ENCODE data around the gene CSMD2.
"Not testable (repeated sequence)": the region's sequence is repeated elsewhere in the genome, so short reads cannot be mapped to it uniquely, and the experiment has no call there.

CSMD2 gene

DNA sequence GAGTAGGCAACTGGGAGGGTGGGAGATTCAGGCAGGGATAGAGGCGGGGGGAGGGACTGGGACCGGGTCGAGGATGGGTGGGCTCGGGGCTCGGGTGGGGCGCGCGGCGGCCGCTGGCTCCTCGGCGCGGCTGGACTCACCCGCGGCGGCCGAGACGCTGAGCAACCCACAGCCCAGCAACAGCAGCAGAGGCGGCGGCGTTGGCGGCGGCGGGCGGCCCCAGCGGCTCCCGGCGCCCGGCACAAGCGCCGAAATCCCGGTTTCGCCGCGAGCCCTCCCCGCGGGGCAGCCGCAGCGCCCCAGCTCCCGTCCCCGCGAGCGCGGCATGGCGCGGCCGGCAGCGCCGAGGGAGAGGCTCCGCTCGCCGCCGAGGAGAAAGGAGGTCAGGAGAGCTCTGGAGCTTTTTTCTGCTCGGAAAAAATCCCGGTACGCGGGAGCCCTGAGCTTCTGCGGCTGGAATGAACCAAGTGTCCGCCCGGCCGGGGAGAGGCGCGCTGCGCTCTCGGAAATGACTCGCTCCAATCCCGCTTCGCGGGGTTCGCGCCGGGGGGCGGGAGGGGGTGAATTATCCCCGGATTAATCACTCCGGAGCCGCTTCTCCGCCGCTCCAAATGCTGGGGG is at the start of gene CSMD2:
TSS of gene CSMD2 (minus strand) at position 460 of the 621 bp plus-strand sequence. CDS start at position 327, 133 bp downstream.
- Mint-ChIP-seq H3K4me3 (no peak within 1 kb of the TSS), H3K4me1 (peaks cover 12% of the 10 kb centered on the region), H3K27ac (no peak within 1 kb of the TSS), H3K36me3 (no peaks in the 10 kb centered on the region), H3K27me3 (peaks cover 90% of the 10 kb centered on the region), H3K9me3 (no peaks in the 10 kb centered on the region)
- CTCF ChIA-PET, result no interaction called here
- DNase-seq, result no peak

DNA sequence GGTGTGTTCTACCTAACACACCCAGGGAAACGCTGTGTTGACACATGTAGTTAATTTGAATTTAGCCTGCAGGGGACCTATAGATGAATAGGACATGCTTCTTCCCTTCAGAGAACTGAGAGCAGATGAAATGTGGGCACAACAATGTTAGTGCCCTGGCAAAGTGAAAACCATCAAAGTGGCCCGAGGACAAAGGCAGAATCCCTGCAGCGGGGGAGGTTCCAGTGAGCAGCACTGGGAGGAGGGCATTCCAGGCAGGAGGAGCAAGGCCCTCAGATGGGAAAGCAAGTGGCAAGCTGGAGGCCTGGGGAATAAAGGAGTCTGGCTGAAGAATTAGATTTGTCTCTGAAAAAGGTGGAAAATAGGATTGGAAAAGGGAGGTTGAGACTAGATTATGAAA is 48.9 kb upstream of the CSMD2 start:
- Mint-ChIP-seq H3K27ac (no peak overlapping the region), H3K9me3 (no peaks in the 10 kb centered on the region), H3K4me3 (no peak overlapping the region), H3K4me1 (no peaks in the 10 kb centered on the region), H3K36me3 (no peaks in the 10 kb centered on the region), H3K27me3 (no peaks in the 10 kb centered on the region)
- no peak for DNase-seq
- CTCF ChIA-PET, result no interaction called here

DNA sequence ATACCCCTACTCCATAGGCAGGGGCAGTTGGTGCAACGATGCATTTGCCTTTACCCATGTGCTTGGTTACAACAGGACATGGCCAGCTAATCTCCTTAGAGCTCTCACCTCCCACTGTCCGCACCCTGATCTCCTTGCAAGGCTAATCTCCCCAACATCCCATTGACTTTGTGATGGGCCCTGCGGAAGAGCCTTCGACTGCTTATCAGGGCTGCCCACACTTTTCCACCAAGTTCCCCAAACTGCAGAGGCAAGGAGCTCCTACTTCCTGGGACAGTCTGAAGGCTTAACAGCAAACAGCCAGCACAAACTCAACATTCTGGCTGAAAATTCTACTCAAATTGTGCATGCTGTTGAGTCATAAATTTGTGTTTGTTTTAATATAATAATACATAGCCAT is 47.6 kb upstream of the CSMD2 start:
- no peaks in the 10 kb centered on the region for H3K27me3 Mint-ChIP-seq
- no peak overlapping the region for H3K27ac Mint-ChIP-seq
- CTCF ChIA-PET, result no interaction called here
- no peaks in the 10 kb centered on the region for H3K36me3 Mint-ChIP-seq
- H3K4me1 Mint-ChIP-seq, result no peaks in the 10 kb centered on the region
- no peaks in the 10 kb centered on the region for H3K9me3 Mint-ChIP-seq
- no peak for DNase-seq
- H3K4me3 Mint-ChIP-seq, result no peak overlapping the region

DNA sequence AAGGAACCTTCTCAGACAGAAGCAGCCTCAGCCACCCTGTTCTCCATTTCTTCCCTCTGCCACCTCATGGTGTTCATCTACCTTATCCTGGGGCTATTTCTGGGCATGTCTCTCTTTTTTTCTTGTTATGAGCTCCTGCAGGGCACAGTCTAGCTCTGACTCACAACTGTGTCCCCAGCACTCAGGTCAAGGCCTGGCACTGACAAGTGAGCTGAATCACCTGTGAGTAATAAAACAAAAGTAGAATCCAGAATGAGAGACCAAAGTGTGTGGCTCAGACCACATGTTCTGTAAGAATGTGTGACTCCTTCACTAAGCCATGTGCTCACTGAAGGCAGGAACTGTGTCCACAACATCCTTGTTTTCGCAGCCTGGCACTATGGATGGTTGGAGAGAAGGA is 34.9 kb upstream of the CSMD2 start:
- Mint-ChIP-seq H3K9me3 (no peaks in the 10 kb centered on the region), H3K27me3 (no peaks in the 10 kb centered on the region), H3K27ac (no peak overlapping the region), H3K36me3 (no peaks in the 10 kb centered on the region), H3K4me3 (no peak overlapping the region), H3K4me1 (no peaks in the 10 kb centered on the region)
- CTCF ChIA-PET, result no interaction called here
- DNase-seq, result no peak

DNA sequence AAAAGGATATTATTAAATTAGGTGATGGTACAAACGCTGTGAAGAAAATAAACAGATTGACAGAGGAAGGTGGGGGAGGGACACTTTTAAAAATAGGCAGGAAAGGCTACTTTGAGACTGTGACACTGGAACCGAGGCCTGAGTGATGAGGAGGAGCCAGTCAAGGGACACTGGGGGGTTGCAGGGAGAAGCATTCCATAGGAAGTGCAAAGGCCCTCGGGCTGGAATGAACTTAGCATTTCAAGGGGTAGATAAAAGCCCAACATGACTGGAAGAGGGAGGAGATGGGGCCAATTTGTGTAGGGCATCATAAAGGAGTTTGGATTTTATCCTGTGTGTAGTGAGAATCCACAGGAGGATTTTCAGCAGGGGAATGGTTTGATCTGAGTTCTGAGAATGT is 27.6 kb upstream of the CSMD2 start:
- DNase-seq, result no peak
- no peaks in the 10 kb centered on the region for H3K36me3 Mint-ChIP-seq
- H3K27ac Mint-ChIP-seq, result no peak overlapping the region
- H3K4me1 Mint-ChIP-seq, result no peaks in the 10 kb centered on the region
- peaks cover 3% of the 10 kb centered on the region for H3K27me3 Mint-ChIP-seq
- CTCF ChIA-PET, result no interaction called here
- H3K9me3 Mint-ChIP-seq, result peaks cover 12% of the 10 kb centered on the region
- no peak overlapping the region for H3K4me3 Mint-ChIP-seq

DNA sequence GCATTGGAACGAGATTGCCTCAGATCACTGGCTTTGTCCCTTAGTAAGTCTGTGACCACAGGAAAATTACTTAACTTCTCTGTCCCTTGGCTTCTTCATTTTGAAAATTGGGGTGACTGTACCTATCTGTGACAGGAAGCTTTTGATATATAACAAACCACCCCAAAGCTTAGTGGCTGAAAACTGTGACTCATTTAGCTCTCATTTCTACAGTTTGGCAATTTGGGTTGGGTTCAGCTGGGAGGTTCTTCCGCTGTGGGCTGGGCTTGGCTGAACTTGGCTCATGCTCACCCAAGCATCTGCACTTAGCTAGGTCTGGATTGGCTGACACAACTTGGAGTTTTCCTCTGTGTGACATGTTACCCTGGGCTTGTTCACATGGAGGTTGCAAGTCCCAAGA is 25.7 kb upstream of the CSMD2 start:
- no peaks in the 10 kb centered on the region for H3K36me3 Mint-ChIP-seq
- H3K27ac Mint-ChIP-seq, result no peak overlapping the region
- no peaks in the 10 kb centered on the region for H3K4me1 Mint-ChIP-seq
- DNase-seq, result no peak
- CTCF ChIA-PET, result no interaction called here
- peaks cover 4% of the 10 kb centered on the region for H3K27me3 Mint-ChIP-seq
- H3K4me3 Mint-ChIP-seq, result no peak overlapping the region
- peaks cover 12% of the 10 kb centered on the region for H3K9me3 Mint-ChIP-seq

DNA sequence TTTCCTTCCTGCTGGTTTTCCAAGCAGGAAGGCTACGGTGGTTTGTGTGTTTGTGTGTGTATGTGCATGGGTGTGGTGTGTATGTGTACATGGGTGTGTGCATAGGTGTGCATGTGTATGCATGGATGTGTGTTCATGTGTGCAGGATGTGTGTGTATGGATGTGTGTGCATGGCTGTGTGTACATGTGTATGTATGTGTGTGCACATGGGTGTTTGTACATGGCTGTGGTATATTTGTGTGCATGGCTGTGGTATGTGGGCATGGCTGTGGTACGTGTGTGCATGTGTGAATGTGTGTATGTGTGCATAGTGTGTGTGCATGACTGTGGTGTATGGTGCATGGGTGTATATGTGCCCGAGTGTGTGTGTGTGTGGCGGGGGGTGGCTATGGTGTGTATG is 24.0 kb upstream of the CSMD2 start:
- CTCF ChIA-PET, result no interaction called here
- Mint-ChIP-seq H3K4me3 (no peak overlapping the region), H3K36me3 (no peaks in the 10 kb centered on the region), H3K27me3 (peaks cover 7% of the 10 kb centered on the region), H3K4me1 (no peaks in the 10 kb centered on the region), H3K9me3 (peaks cover 12% of the 10 kb centered on the region), H3K27ac (no peak overlapping the region)
- DNase-seq, result no peak

DNA sequence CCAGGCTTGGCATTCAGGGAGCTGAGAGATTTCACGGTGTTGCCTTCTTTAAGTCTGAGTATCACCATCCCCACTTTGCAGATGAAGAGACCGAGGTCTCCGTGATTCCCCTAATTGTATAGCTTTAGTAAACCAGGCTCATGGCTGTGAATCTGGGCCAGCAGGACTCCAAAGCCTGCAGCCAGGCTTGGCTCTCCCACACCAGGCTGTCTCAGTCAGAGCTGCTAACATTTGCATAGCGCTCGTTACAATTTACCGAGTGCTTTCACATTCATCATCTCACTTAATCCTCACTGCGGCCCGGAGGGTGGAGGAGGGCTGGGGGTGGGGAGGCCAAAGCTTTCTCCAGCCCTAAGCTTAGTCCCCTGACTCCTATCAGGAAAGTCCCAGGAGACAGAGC is 23.4 kb upstream of the CSMD2 start:
- no peaks in the 10 kb centered on the region for H3K36me3 Mint-ChIP-seq
- H3K4me1 Mint-ChIP-seq, result no peaks in the 10 kb centered on the region
- H3K27ac Mint-ChIP-seq, result no peak overlapping the region
- CTCF ChIA-PET, result no interaction called here
- DNase-seq, result no peak
- H3K4me3 Mint-ChIP-seq, result no peak overlapping the region
- H3K9me3 Mint-ChIP-seq, result peaks cover 12% of the 10 kb centered on the region
- peaks cover 7% of the 10 kb centered on the region for H3K27me3 Mint-ChIP-seq

DNA sequence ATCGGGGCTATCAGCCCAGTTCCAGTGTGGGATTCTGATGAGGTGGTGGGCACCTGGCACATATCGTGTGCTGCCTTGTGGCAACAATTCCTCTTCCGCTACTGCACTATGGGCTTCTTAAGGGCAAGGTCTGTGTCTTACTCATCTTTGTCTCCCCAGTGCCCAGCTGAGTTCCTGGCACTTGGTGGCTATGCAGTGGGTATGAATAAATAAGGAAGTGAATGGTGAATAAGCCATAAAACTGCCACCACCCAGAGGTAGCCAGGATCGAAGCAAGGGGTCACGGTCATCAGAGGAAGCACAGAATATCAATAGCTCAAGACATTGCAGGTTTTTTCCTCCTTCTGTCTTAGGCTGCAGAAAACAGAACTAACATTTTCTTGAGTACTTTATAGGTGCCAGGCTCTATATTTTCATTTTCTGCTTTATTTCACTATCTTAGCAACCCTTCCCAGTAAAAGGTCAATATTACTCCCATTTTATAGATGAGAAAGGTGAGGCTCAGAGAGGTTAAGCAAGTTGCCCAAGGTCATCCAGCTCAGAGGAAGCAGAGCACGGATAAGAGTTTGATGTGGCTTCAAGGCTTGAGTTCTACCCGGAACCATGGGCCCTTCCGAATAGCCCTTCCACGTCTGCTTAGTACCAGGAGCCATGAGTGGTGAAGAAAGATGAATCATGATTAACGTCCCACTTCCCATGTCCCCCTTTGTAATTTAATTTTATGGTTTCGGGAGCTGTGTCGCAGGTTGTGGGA is 21.9 kb upstream of the CSMD2 start:
- Mint-ChIP-seq H3K27ac (no peak overlapping the region), H3K9me3 (peaks cover 12% of the 10 kb centered on the region), H3K4me1 (no peaks in the 10 kb centered on the region), H3K36me3 (no peaks in the 10 kb centered on the region), H3K27me3 (peaks cover 12% of the 10 kb centered on the region), H3K4me3 (no peak overlapping the region)
- CTCF ChIA-PET, result no interaction called here
- DNase-seq, result no peak

DNA sequence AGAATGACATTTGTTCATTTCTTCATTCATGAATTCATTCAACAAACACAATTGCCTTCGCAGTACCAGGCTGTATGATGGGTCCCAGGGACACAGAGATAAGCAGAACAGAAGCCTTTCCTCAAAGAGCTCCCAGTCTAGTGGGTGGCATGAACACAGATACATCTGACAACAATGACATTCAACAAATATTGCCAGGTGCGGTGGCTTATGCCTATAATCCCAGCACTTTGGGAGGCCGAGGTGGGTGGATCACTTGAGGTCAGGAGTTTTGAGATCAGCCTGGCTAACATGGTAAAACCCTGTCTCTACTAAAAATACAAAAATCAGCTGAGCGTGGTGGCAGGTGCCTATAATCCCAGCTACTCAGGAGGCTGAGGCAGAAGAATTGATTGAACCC is 18.4 kb upstream of the CSMD2 start:
- not testable (repeated sequence) for H3K4me3 Mint-ChIP-seq
- peaks cover 13% of the 10 kb centered on the region for H3K27me3 Mint-ChIP-seq

DNA sequence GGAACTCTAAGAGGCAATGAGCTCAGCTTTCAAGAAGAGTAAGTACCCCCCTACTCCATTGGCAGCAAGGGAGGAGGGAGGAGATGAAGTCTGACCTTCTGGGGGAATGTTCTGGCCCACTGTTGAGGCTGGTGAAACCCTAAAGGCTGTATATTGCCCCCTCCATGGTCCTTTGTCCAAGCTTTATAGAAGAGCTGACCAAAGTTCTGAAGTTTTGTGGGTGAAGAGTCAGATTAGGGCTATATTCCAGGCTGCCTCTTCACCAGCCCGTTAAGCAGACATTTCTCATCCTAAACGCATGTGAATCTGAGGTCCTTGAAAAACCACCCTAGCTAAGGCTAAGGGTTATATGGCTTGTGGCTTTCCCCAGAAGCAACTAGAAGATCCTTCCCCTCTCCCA is 13.0 kb upstream of the CSMD2 start:
- no peaks in the 10 kb centered on the region for H3K9me3 Mint-ChIP-seq
- H3K27ac Mint-ChIP-seq, result no peak overlapping the region
- H3K4me3 Mint-ChIP-seq, result no peak overlapping the region
- no peak for DNase-seq
- H3K4me1 Mint-ChIP-seq, result no peaks in the 10 kb centered on the region
- H3K27me3 Mint-ChIP-seq, result peaks cover 42% of the 10 kb centered on the region
- H3K36me3 Mint-ChIP-seq, result no peaks in the 10 kb centered on the region
- CTCF ChIA-PET, result no interaction called here

More for the DNA sequence above, 18.4 kb upstream of the CSMD2 start:
- CTCF ChIA-PET, result interaction anchor here (1.0 kb wide), 1 partner anchor 11 kb away, joined by 3 read pairs; no protein-coding TSS in a partner anchor
- not testable (repeated sequence) for DNase-seq, H3K36me3 Mint-ChIP-seq, H3K9me3 Mint-ChIP-seq, H3K4me1 Mint-ChIP-seq, H3K27ac Mint-ChIP-seq

DNA sequence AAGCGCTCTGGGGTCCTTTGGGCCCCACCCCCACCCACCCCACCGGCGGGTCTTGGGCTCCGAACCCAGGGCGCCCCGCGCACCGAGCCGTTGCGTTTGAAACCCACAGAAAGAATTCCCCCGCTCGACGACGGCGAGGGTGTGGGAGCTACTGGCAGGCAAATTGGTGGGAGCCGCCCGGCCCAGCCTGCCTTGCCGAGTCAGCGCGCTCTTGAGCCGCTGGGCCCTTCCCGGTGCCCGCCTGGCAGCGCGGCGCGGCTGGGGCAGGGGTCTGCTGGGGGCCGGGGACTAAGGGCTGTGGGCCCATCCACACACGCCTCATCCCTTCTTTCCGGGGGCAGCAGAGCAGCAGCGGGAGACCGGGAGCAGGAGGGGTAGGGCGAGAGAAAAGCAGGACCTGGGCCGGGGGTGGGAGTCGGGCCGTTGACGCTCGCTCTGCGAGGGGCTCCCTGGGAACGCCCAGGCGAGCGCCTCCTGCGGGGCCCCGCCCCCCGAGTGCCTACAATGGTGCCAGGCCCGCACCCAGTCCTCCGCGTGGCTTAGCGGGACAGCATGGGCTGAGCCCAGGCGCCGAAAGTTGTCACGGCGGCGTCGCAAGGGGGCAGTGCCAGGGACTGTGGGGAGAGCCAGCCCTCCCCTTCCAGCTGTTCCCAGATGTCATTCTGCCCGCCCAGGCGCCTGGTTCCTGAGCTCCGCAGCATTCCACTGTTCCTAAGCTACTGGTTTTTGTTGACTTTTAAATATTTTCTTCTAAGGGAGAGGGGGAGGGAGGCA is 12.0 kb upstream of the CSMD2 start, which contains the start of gene C1orf94:
TSS of gene C1orf94 (plus strand) at position 78 of the 774 bp plus-strand sequence. CDS start 883 bp downstream, outside the sequence.
- CTCF ChIA-PET, result no interaction called here
- peaks cover 37% of the 10 kb centered on the region for H3K27me3 Mint-ChIP-seq
- no peak within 1 kb of the TSS for H3K27ac Mint-ChIP-seq
- no peak within 1 kb of the TSS for H3K4me3 Mint-ChIP-seq
- H3K9me3 Mint-ChIP-seq, result no peaks in the 10 kb centered on the region
- no peaks in the 10 kb centered on the region for H3K4me1 Mint-ChIP-seq
- DNase-seq, result no peak
- H3K36me3 Mint-ChIP-seq, result no peaks in the 10 kb centered on the region

DNA sequence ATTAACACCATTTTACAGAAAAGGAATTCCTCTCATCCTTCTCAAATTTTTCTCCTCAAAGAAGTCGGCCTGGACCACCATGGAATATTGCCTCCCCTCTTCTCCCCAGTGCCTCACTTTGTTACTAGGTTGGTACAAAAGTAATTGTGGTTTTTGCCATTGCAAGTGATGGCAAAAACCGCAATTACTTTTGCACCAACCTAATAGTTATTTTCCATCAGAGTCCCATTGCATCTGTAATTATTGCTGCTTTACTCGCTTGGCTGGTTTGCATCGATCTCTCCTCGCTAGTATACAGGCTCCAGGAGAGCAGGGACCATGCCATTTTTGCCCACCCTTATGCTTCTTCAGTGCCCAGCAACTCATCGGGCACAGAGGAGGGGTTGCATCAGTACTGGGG is 10.7 kb upstream of the CSMD2 start:
- Mint-ChIP-seq H3K36me3 (no peaks in the 10 kb centered on the region), H3K4me3 (no peak overlapping the region), H3K9me3 (no peaks in the 10 kb centered on the region), H3K27ac (no peak overlapping the region), H3K27me3 (peaks cover 36% of the 10 kb centered on the region), H3K4me1 (no peaks in the 10 kb centered on the region)
- CTCF ChIA-PET, result no interaction called here
- DNase-seq, result no peak

DNA sequence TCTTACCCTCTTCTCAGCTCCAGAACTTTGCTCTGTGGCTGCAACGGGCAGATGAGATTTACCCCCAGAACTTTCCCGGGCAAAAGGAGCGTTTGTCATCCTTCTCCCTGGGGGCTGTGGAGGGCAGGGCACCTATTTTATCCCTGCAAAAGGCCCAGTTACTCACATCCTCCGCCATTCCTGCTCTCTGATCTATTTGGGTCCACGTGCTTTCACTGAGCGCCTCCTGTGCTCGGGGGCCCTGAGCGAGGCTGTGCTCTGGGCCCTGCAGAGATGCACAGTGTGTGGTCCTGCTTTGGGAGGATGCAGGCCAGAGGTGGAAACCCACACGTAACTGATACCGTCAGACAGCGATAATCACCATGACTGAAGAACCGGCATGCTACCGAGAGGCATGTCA is 2.4 kb upstream of the CSMD2 start:
- no peaks in the 10 kb centered on the region for H3K36me3 Mint-ChIP-seq
- DNase-seq, result no peak
- CTCF ChIA-PET, result no interaction called here
- H3K4me1 Mint-ChIP-seq, result peaks cover 12% of the 10 kb centered on the region
- H3K9me3 Mint-ChIP-seq, result no peaks in the 10 kb centered on the region
- peaks cover 83% of the 10 kb centered on the region for H3K27me3 Mint-ChIP-seq
- no peak overlapping the region for H3K4me3 Mint-ChIP-seq
- no peak overlapping the region for H3K27ac Mint-ChIP-seq
